ENCODE data around the gene PPM1A.

GRCh38 chr14:60215127-60215444, 33.9 kb upstream of the PPM1A start:
- no peak for TF ChIP-seq NFYB (IDR thresholded peaks at IDR 0.05; ENCODE audit: extremely low read depth, insufficient read length)
- no peak for TF ChIP-seq SMAD3 (CRISPR knock-in tag; conservative IDR thresholded peaks at IDR 0.05)

All from K562 (cell line).